Measurements from ENCODE around the gene ROBO1.

DNA sequence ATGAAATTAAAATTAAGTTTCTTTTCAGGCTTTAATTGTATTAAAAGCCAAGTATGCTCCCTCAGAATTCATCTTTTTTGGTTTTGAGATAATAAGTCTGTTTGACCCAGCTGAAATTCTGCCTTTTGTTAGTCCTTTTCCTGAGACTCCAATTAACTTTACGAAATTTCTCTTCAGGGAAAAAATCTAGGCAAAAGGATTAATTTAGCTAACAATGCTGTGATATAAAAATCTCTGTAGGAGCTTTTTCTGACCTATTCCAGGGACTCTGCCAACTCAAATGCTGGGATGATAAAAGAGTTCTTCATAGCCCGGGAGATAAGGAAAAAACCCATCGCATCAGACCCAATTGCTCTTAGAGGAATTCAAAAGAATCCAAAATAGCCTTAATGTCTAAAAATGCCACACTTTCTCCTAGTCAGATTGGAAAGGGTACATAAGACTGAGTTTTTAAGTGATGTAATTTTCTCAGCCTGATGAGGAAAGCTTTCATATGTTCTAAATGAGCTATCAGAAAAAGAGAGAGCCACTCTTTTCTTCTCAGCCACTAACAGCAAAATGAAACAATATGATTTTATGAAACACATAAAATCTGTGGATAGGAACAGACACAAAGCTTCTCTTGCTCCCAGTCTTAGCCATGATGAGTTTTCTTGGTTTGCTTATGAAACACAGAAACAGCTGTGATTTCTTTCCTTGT, 405.1 kb downstream of the ROBO1 start:
- TF ChIP-seq CTCF (IDR thresholded peaks at IDR 0.05) (no peak), ZFX (IDR thresholded peaks at IDR 0.05; ENCODE audit: borderline replicate concordance) (no peak)
